Activated T-cell treated with anti-CD3 and anti-CD28 coated beads, Interleukin-2, amount 50 U/mL, for 72 hours (primary cell): ENCODE measurements around the gene METAP2. TPM values are rescaled to one million over a fixed set of nuclear protein-coding genes. Genes with fewer than 3 reads are reported as not detected.
A peak's percentile ranks its signal among the peaks of the same experiment; 100 is the strongest.
"Not testable (repeated sequence)": the region's sequence is repeated elsewhere in the genome, so short reads cannot be mapped to it uniquely, and the experiment has no call there.

Experiments
- ATAC-seq, 2 donors: fragments of 150-1000 bp; cut with Tn5 transposase; replicated peaks in 1 of 2; 2 replicates each; pipeline ENCODE4 v1.10.0; 2021; ENCODE audit warnings: moderate library complexity in 2 of 2, mild to moderate bottlenecking in 1 of 2
- DNase-seq, 2 donors: peaks; one replicate each; pipeline ENCODE4 v3.0.0; 2021 to 2022; ENCODE audit warnings: mixed read lengths in 1 of 2
- H3K27ac Mint-ChIP-seq: one replicate; pipeline ENCODE4 v1.8.0; 2022; ENCODE audit warnings: mild to moderate bottlenecking, moderate library complexity, mixed read lengths
- H3K27me3 Mint-ChIP-seq: one replicate; pipeline ENCODE4 v1.8.0; 2022; ENCODE audit warnings: low read depth, mixed read lengths
- H3K36me3 Mint-ChIP-seq, 2 donors: one replicate each; pipeline ENCODE4 v1.8.0; 2022; ENCODE audit warnings: mixed read lengths in 2 of 2, mild to moderate bottlenecking in 1 of 2; ENCODE audit not compliant: insufficient read depth in 2 of 2
- H3K4me1 Mint-ChIP-seq: one replicate; pipeline ENCODE4 v1.8.0; 2022; ENCODE audit warnings: low read depth, mixed read lengths
- H3K4me3 Mint-ChIP-seq, 2 donors: one replicate each; pipeline ENCODE4 v1.8.0; 2022; ENCODE audit warnings: mild to moderate bottlenecking in 2 of 2, mixed read lengths in 2 of 2, moderate library complexity in 2 of 2
- H3K9me3 Mint-ChIP-seq, 2 donors: one replicate each; pipeline ENCODE4 v1.8.0; 2022; ENCODE audit warnings: mixed read lengths in 2 of 2
- total RNA-seq, 2 donors: library from RNA; stranded (reverse); gene quantifications; one replicate each; pipeline ENCODE4 v1.2.3, GENCODE V29; 2022

Gene METAP2
- total RNA-seq, 2 donors from 2014 or later = 93.9 to 118 TPM

DNA sequence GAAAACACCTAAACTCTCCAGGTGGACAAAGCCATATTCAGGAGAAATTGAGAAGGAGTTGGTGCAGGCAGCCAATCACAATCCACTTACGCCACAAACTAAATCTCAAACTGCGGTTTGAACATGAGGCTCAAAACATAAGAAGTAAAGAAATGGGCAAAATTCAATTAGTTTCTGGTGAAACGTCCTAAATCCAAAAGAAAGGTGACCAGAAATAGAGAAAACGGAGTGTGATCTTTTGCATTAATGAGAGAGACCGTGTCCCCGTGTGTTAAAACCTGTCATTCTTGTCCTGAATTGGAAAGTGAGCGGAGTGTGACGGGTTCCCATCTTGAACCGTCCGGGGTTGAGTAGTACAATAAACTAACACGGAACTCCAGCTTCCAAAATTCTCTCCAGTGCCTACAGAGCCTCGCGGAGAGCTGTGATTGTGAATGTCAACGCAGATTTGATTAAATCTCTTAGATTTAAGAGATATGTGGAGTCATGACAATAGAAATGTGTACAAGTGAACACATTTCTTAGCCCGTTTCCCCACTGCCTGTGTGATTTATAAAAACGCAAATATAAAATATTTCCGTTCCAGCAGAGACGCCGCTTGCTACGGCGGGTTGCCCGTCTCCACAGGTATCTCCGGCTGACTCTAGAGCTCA, 595 bp upstream of the METAP2 start:
- peak; percentile 25 for DNase-seq
- H3K4me3 Mint-ChIP-seq = peak overlapping the region; percentile 93 to 96
- no peaks in the 10 kb centered on the region for H3K27me3 Mint-ChIP-seq
- peaks cover 11 to 25% of the 10 kb centered on the region in 2 donors for H3K36me3 Mint-ChIP-seq
- H3K9me3 Mint-ChIP-seq = no peaks in the 10 kb centered on the region
- peak; percentile 27 to 47 for ATAC-seq
- peaks cover 42% of the 10 kb centered on the region for H3K4me1 Mint-ChIP-seq
- H3K27ac Mint-ChIP-seq = peak overlapping the region; percentile 99

DNA sequence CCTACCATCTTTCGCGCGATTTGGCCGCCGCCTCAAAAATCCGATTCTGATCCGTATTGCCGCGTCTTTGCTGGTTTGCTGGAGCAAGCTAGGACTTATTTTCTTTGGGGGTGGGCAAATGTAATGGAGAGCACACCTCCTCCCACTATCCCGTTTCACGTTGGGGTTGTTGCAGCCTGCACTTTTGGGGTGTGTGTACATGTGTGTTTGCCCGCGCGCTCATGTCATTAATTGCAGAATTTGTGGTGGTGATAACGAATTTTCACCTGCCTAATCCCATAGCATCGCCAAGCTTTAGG, 657 bp downstream of the METAP2 start:
- Mint-ChIP-seq H3K4me1 (peaks cover 54% of the 10 kb centered on the region), H3K9me3 (no peaks in the 10 kb centered on the region), H3K27me3 (no peaks in the 10 kb centered on the region), H3K36me3 (peaks cover 15 to 33% of the 10 kb centered on the region in 2 donors), H3K4me3 (peak overlapping the region; percentile 93 to 96), H3K27ac (peak overlapping the region; percentile 99)
- DNase-seq (no peak), ATAC-seq (no peak)

DNA sequence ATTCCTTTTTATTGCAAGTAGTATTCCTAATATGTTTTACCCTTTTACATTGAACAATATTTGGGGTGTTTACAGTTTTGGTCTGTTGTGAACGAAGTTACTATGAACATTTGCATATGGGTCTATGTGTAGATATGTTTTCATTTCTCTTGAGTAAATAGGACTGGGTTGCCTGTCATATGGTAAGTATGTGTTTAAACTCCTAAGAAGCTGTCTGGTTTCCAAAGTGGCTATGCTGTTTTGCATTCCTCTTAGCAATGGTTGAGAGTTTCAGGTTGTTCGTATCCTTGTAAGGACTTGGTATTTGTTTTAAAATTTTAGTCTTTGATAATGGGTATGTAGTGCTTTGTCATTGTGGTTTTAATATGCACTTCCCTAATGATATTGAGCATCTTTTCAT, 6.3 kb downstream of the METAP2 start:
- no peaks in the 10 kb centered on the region for H3K9me3 Mint-ChIP-seq
- H3K4me3 Mint-ChIP-seq = peak overlapping the region in 1 of 2 donors; percentile 62
- peaks cover 80% of the 10 kb centered on the region for H3K4me1 Mint-ChIP-seq
- peak overlapping the region; percentile 89 for H3K27ac Mint-ChIP-seq
- no peaks in the 10 kb centered on the region for H3K27me3 Mint-ChIP-seq
- DNase-seq (no peak), ATAC-seq (no peak)
- peaks cover 10 to 39% of the 10 kb centered on the region in 2 donors for H3K36me3 Mint-ChIP-seq

DNA sequence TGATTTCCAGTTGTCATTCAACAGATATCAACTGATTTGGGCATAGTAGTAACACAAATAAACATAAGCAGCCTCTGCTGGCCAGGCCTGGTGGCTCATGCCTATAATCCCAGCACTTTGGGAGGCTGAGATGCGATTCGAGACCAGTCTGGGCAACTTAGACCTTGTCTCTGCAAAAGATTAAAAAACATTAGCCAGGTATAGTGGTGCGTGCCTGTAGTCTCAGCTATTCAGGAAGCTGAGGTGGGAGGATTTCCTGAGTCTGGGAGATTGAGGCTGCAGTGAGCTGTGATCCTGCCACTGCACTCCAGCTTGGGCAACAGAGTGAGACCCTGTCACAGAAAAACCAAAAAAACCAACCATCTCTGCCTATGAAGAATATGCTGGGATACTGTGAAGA, 7.1 kb downstream of the METAP2 start:
- no peaks in the 10 kb centered on the region for H3K9me3 Mint-ChIP-seq
- no peaks in the 10 kb centered on the region for H3K27me3 Mint-ChIP-seq
- peak overlapping the region; percentile 89 for H3K27ac Mint-ChIP-seq
- DNase-seq (no peak), ATAC-seq (no peak)
- peaks cover 6 to 34% of the 10 kb centered on the region in 2 donors for H3K36me3 Mint-ChIP-seq
- H3K4me3 Mint-ChIP-seq = peak overlapping the region in 1 of 2 donors; percentile 62
- peaks cover 72% of the 10 kb centered on the region for H3K4me1 Mint-ChIP-seq

DNA sequence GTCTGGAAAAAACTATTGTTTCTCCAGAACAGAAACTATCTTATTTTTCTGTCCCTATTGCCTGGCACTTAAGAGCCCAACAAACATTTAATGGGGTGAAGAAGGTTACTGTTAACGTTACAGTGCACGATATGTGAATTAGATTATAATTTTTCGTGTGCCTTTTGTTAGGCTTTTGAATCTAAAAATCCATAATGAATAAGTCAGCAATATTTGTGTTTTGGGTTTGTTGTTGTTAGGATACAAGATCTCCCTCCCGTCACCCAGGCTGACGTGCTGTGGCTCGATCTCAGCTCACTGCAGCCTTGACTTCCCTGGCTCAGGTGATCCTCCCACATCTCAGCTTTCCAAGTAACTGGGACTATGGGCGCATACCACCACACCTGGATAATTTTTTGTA, 7.9 kb downstream of the METAP2 start:
- Mint-ChIP-seq H3K4me3 (no peak overlapping the region), H3K4me1 (peaks cover 63% of the 10 kb centered on the region), H3K36me3 (peaks cover 8 to 34% of the 10 kb centered on the region in 2 donors), H3K27ac (no peak overlapping the region), H3K9me3 (no peaks in the 10 kb centered on the region), H3K27me3 (no peaks in the 10 kb centered on the region)
- DNase-seq = no peak
- ATAC-seq = no peak

DNA sequence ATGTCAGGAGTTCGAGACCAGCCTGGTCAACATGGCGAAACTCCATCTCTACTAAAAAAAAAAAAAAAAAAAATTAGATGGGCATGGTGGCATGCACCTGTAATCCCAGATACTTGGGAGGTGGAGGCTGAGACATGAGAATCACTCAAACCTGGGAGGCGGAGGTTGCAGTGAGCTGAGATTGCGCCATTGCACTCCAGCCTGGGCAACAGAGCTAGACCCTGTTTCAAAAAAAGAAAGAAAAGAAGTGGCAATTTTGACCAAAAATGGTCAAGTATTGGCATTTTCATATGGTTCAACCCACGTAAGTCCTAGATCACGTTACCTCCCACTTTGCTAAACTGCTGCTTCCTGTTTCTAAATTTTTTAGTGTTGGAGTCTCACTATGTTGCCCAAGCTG, 8.6 kb downstream of the METAP2 start:
- H3K9me3 Mint-ChIP-seq, H3K27ac Mint-ChIP-seq, ATAC-seq, H3K27me3 Mint-ChIP-seq, DNase-seq, H3K4me3 Mint-ChIP-seq: not testable (repeated sequence)
- H3K36me3 Mint-ChIP-seq = peaks cover 10 to 37% of the 10 kb centered on the region in 2 donors
- H3K4me1 Mint-ChIP-seq = peaks cover 60% of the 10 kb centered on the region

DNA sequence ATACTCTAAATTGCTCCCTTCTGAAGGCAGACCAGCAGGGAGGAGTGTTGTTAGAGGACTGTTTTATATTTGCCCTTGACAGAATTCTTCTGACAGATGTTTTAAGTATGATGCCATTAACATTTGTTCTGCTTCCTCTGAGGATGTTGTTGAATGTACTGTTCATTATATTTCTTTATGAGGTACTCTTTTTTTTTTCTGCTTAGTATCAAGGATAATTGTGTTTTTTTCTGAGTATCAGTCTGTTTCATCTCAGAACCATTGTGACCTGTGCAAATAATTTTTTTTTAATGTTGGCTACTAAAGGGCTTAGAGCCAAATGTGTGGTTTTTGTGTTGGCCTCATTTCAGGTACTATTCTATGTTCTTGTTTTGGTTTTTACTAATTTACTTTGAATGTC, 10.6 kb downstream of the METAP2 start:
- H3K27ac Mint-ChIP-seq = peak overlapping the region; percentile 38

DNA sequence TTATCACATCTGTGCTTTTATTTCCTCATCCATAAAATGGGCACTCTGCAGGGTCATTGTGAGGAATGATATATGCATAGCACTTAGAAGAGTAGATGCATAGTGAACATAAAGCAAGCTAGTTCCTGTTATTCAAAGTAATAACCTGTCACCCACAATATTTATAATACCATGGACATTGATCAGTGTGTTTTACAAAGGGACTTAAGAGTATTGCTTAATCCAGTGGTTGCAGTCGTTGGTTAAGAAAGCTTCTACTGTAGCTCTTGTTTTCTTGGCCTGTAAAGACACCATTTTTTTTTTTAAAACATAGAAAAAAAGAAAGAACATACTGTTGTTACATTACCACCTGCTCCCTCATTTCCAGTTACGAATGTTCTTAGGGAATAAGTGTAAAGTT, 13.1 kb downstream of the METAP2 start:
- ATAC-seq = no peak

More for the DNA sequence above, 10.6 kb downstream of the METAP2 start:
- Mint-ChIP-seq H3K4me1 (peaks cover 42% of the 10 kb centered on the region), H3K4me3 (no peak overlapping the region), H3K27me3 (no peaks in the 10 kb centered on the region), H3K9me3 (no peaks in the 10 kb centered on the region), H3K36me3 (peaks cover 8 to 25% of the 10 kb centered on the region in 2 donors)
- ATAC-seq = no peak
- no peak for DNase-seq

DNA sequence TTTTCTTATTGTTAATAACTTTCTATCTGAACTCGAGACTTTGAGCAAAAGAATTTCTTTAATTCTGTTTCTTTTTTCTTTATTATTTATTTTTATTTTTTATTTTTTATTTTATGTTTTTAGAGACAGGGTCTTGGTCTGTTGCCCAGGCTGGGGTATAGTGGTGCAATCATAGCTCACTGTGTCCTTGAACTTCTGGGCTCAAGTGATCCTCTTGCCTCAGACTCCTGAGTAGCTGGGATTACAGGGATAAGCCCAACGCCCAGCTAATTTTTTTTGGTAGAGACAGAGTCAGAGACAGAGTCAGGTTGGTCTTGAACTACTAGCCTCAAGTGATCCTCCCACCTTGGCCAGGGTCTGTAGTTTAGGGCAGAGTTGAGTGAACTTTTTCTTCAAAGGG, 18.5 kb downstream of the METAP2 start:
- DNase-seq (no peak), ATAC-seq (no peak)
- Mint-ChIP-seq H3K4me1 (no peaks in the 10 kb centered on the region), H3K36me3 (peaks cover 8 to 22% of the 10 kb centered on the region in 2 donors), H3K27me3 (no peaks in the 10 kb centered on the region), H3K4me3 (no peak overlapping the region), H3K9me3 (no peaks in the 10 kb centered on the region), H3K27ac (no peak overlapping the region)

More for the DNA sequence above, 13.1 kb downstream of the METAP2 start:
- H3K4me1 Mint-ChIP-seq = peaks cover 17% of the 10 kb centered on the region
- H3K27me3 Mint-ChIP-seq = no peaks in the 10 kb centered on the region
- H3K27ac Mint-ChIP-seq = no peak overlapping the region
- peaks cover 10 to 32% of the 10 kb centered on the region in 2 donors for H3K36me3 Mint-ChIP-seq
- no peaks in the 10 kb centered on the region for H3K9me3 Mint-ChIP-seq
- H3K4me3 Mint-ChIP-seq = no peak overlapping the region
- no peak for DNase-seq

DNA sequence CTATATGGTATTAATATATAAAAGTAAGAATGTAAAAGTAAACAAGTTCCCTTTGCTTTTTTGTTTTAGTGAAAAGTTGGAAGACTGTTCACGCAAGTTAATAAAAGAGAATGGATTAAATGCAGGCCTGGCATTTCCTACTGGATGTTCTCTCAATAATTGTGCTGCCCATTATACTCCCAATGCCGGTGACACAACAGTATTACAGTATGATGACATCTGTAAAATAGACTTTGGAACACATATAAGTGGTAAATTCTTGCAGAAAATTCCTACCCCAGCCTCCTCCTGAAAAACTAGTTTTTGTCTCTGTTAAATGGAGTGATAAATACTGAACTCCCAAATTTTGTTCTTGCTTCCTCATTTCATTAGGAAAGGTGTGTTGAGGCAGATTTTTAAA, 20.9 kb downstream of the METAP2 start:
- H3K27ac Mint-ChIP-seq = no peak overlapping the region
- ATAC-seq (no peak), DNase-seq (no peak)
- no peaks in the 10 kb centered on the region for H3K9me3 Mint-ChIP-seq
- H3K36me3 Mint-ChIP-seq = peaks cover 10 to 34% of the 10 kb centered on the region in 2 donors
- H3K4me1 Mint-ChIP-seq = peaks cover 14% of the 10 kb centered on the region
- no peaks in the 10 kb centered on the region for H3K27me3 Mint-ChIP-seq
- no peak overlapping the region for H3K4me3 Mint-ChIP-seq

DNA sequence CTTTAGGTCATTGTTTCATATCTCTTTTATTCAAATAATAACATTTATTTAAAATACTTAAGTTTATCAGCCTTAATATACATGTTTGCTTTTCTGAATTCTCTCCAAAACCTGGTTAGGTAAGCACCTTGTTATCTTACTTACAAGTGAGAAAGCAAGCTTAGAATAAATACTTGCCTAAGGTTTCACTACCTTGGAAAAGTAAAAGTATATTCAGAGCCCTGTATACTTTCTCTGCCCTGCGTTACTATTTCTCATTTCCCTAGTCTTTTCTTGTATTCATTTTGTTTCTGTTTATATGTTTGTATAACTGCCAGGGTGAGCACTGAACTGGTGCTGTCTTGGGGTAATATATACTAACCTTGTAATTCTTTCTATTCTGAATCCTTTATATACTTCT, 21.5 kb downstream of the METAP2 start:
- H3K4me1 Mint-ChIP-seq = peaks cover 14% of the 10 kb centered on the region
- no peak overlapping the region for H3K4me3 Mint-ChIP-seq
- H3K27me3 Mint-ChIP-seq = no peaks in the 10 kb centered on the region
- ATAC-seq (no peak), DNase-seq (no peak)
- no peaks in the 10 kb centered on the region for H3K9me3 Mint-ChIP-seq
- H3K27ac Mint-ChIP-seq = no peak overlapping the region
- H3K36me3 Mint-ChIP-seq = peaks cover 14 to 38% of the 10 kb centered on the region in 2 donors

DNA sequence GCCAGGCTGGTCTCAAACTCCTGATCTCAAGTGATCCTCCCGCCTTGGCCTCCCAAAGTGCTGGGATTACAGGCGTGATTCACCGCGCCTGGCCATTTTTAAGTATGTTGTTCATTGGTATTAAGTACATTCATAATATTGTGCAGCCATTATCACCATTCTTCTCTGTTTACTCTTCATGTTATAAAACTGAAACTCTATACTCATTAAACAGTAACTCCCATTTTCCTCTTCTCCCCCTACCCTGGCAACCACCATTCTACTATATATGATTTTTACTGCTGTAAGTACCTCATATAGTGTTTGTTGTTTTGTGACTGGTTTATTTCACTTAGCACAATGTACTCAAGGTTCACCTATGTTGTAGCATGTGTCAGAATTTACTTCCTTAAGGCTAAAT, 23.1 kb downstream of the METAP2 start:
- Mint-ChIP-seq H3K9me3 (no peaks in the 10 kb centered on the region), H3K4me3 (no peak overlapping the region), H3K36me3 (peaks cover 11 to 34% of the 10 kb centered on the region in 2 donors), H3K27me3 (no peaks in the 10 kb centered on the region), H3K4me1 (peaks cover 14% of the 10 kb centered on the region), H3K27ac (no peak overlapping the region)
- ATAC-seq (no peak), DNase-seq (no peak)

DNA sequence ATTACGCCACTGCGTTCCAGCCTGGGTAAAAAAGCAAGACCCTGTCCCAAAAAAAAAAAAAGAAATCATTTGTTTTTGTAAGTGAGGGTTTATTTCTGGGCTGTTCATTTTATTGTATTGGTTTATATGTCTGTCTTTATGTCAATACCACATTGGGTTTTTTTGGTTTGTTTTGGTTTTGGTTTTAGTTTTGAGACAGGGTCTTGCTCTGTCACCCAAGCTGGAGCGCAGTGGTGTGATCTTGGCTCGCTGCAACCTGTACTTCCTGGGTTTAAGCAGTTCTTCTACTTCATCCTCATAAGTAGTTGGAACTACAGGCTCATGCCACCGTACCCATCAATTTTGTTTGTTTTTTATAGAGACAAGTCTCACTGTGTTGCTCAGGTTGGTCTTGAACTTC, 25.0 kb downstream of the METAP2 start:
- no peak for ATAC-seq
- H3K27ac Mint-ChIP-seq = peak overlapping the region; percentile 85

DNA sequence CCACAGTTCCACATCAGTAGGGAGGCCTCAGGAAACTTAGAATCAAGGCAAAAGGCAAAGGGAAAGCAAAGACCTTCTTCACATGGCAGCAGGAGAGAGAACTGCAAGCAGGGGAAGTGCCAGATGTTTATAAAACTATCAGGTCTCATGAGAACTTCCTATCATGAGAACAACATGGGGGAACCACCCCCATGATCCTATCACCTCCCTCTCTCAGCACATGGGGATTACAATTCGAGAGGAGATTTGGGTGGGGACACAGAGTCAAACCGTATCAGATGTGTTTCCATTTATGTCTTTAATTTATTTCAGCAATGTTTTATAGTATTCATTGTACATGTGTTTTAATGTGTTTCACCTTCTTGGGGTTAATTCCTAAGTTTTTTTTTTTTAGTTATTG, 25.8 kb downstream of the METAP2 start:
- no peak for ATAC-seq
- Mint-ChIP-seq H3K4me1 (peaks cover 20% of the 10 kb centered on the region), H3K36me3 (peaks cover 11 to 44% of the 10 kb centered on the region in 2 donors), H3K27me3 (no peaks in the 10 kb centered on the region), H3K9me3 (no peaks in the 10 kb centered on the region), H3K27ac (peak overlapping the region; percentile 85), H3K4me3 (no peak overlapping the region)
- DNase-seq = no peak

More for the DNA sequence above, 25.0 kb downstream of the METAP2 start:
- Mint-ChIP-seq H3K27me3 (no peaks in the 10 kb centered on the region), H3K36me3 (peaks cover 11 to 43% of the 10 kb centered on the region in 2 donors), H3K4me1 (peaks cover 20% of the 10 kb centered on the region), H3K4me3 (no peak overlapping the region), H3K9me3 (no peaks in the 10 kb centered on the region)
- no peak for DNase-seq
